ENCODE data around the gene DPYSL5. TPM values are rescaled to one million over a fixed set of nuclear protein-coding genes. Genes with fewer than 3 reads are reported as not detected.

The DPYSL5 gene
- total and polyA plus RNA-seq, 2 donors (not counting 3 experiments of a cell fraction or from before 2014, with no cell fraction given), result not detected

DNA sequence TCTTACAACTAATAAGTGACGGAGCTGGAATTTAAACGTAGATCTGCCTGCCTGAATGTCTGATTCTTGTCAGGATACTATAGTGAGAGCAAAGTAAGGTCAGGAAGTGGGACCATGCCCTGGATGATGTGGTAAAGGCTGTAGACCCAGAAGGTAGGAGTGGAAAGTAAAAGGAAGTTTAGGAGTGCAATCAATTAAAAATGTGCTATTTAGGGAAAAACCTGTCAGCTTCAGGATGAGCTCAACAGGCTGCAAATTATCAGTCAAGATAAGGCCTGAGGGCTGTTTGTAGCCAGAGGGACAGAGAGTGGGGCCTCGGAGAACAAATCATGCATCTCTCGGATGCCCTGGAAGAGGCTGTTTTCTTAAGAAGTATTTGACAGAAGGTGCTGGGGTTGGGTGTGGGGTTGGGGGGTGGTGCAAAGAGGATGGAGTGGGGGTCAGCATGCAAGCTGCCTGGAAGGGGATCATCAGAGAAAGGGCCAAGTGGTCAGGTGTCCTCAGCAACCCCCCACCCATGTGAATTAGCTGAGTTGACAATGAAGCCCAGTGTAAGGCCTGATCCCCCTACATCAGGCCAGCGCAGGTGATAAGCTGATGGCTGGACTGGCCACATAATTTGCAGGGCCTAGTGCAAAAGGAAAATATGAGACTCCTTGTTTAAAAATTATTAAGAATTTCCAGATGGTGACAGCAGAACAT is 69.4 kb downstream of the DPYSL5 start:
- POLR2A ChIA-PET, result no interaction called here

More for the DNA sequence above, 69.4 kb downstream of the DPYSL5 start:
- Histone ChIP-seq H3K9ac (replicated peaks; ENCODE audit: extremely low read depth, insufficient read depth, low read length) (no peak overlapping the region), H3K9me1 (replicated peaks; ENCODE audit: control insufficient read depth, extremely low read depth, insufficient read depth, low read length) (no peaks in the 10 kb centered on the region), H4K20me1 (replicated peaks; ENCODE audit: control insufficient read depth, extremely low read depth, insufficient read depth, low read length) (no peaks in the 10 kb centered on the region), H3K36me3 (ENCODE audit: control insufficient read depth in 2 of 2, extremely low read depth in 1 of 2, insufficient read depth in 2 of 2, low read length in 2 of 2) (no peaks in the 10 kb centered on the region), H3K4me3 (replicated peaks in 1 of 3; ENCODE audit: insufficient read depth in 1 of 3, low read depth in 1 of 3, low read length in 3 of 3) (no peak overlapping the region), H3K79me2 (ENCODE audit: control insufficient read depth, insufficient read depth, low read length) (no peaks in the 10 kb centered on the region), H2AFZ (ENCODE audit: low read depth, low read length) (no peak overlapping the region), H3K4me1 (ENCODE audit: control insufficient read depth, extremely low read depth, insufficient read depth, low read length) (no peaks in the 10 kb centered on the region), H3K4me2 (ENCODE audit: insufficient read depth, low read length) (no peak overlapping the region), H3K27ac (ENCODE audit: insufficient read depth, low read depth, low read length) (no peak overlapping the region), H3K9me3 (replicated peaks; ENCODE audit: control insufficient read depth, insufficient read depth, low read length) (no peaks in the 10 kb centered on the region), H3K27me3 (ENCODE audit: control insufficient read depth in 2 of 2, insufficient read depth in 2 of 2, low read length in 2 of 2) (peaks cover 31 to 39% of the 10 kb centered on the region in 2 experiments)
- FAIRE-seq, result no peak
- dilution Hi-C loops (cut with MboI; ENCODE audit: extremely low pct_ligation_motif_present, low sequenced_read_pairs) (no loop called here), intact Hi-C loops (cut with micrococcal nuclease) (no loop called here)
- no peak for DNase-seq (ENCODE audit: low read depth, low spot score)
- CTCF ChIA-PET, result interaction anchor here (0.7 to 1.0 kb wide), 2 partner anchors 9 to 71 kb away, joined by 3 read pairs; no protein-coding TSS in a partner anchor
- TF ChIP-seq FOS (IDR thresholded peaks at IDR 0.05; ENCODE audit: borderline replicate concordance, insufficient read depth, low read length) (no peak), GATA2 (IDR thresholded peaks at IDR 0.05; ENCODE audit: insufficient read depth, insufficient read length, low read depth, low read length) (no peak), POLR2A (IDR thresholded peaks at IDR 0.05; ENCODE audit: low read depth, low read length) (no peak), CTCF (IDR thresholded peaks at IDR 0.05; ENCODE audit: extremely low read depth in 1 of 2, insufficient read depth in 1 of 2, low read depth in 1 of 2, low read length in 2 of 2) (no peak), MYC (IDR thresholded peaks at IDR 0.05; ENCODE audit: low read depth, low read length) (no peak), MAX (IDR thresholded peaks at IDR 0.05; ENCODE audit: insufficient read depth, insufficient read length) (no peak), EZH2 (IDR thresholded peaks at IDR 0.05; ENCODE audit: borderline replicate concordance, low read depth, low read length, severe bottlenecking) (no peak), JUN (IDR thresholded peaks at IDR 0.05; ENCODE audit: borderline replicate concordance, insufficient read depth, insufficient read length, low read depth) (no peak), POLR2AphosphoS5 (IDR thresholded peaks at IDR 0.05; ENCODE audit: insufficient read depth, low read depth, low read length) (no peak)
- BruUV-seq (replicated peaks), result no TSS peak
